OCI-LY3 (cell line): ENCODE results near the gene HMCN1.

Experiments
- CTCF ChIP-seq: fragments of 200-600, 300-600 bp; sonication (generic); IDR thresholded peaks from 2 replicates; pipeline ENCODE4 v1.5.1; 2014; ENCODE audit warnings: antibody characterized with exemption, low read length, low read depth
- EZH2phosphoT487 ChIP-seq: fragments of 200-600 bp; shearing (Covaris generic); IDR thresholded peaks from 2 replicates; pipeline ENCODE4 v1.6.1; 2018; ENCODE audit warnings: antibody characterized with exemption, mixed run types, low read depth

- TF ChIP-seq CTCF (no peak), EZH2phosphoT487 (no peak)
These were observed 352.4 kb downstream of the HMCN1 start for GRCh38 chr1:186086583-186086982.
